Prostate gland (tissue), 2 donors: Measurements from ENCODE around the gene TRAF7. TPM values are rescaled to one million over a fixed set of nuclear protein-coding genes. Genes with fewer than 3 reads are reported as not detected.

ENCODE experiments used
- DNase-seq: peaks from one replicate; pipeline ENCODE4 v3.0.0-alpha.2; 2019; ENCODE audit warnings: low spot score
- H3K27ac ChIP-seq, 2 donors: fragments of 200-600 bp; sonication (generic); 2 replicates each; pipeline ENCODE4 v1.5.1; 2017 to 2019
- H3K27me3 ChIP-seq: fragments of 200-600 bp; sonication (generic); replicated peaks from 2 replicates; pipeline ENCODE4 v1.5.1; 2019; ENCODE audit not compliant: insufficient read depth
- H3K36me3 ChIP-seq, 2 donors: fragments of 200-600 bp; sonication (generic); 1 replicate in 1 of 2; 2 replicates in 1 of 2; pipeline versions ENCODE4 v1.5.1 to v1.8.1; 2017 to 2019
- H3K4me1 ChIP-seq: fragments of 200-600 bp; sonication (generic); replicated peaks from 2 replicates; pipeline ENCODE4 v1.5.1; 2019
- H3K4me3 ChIP-seq, 2 donors: fragments of 200-600 bp; sonication (generic); 2 replicates each; pipeline ENCODE4 v1.5.1; 2017 to 2019
- H3K9me3 ChIP-seq: fragments of 200-600 bp; sonication (generic); 2 replicates; pipeline ENCODE4 v1.5.1; 2017
- POLR2A ChIP-seq: fragments of 450-650 bp; IDR thresholded peaks from one replicate; pipeline ENCODE4 v1.6.1; 2016; ENCODE audit warnings: antibody characterized with exemption, mild to moderate bottlenecking
- POLR2AphosphoS5 ChIP-seq: sonication (generic); formaldehyde crosslinking; IDR thresholded peaks from one replicate; pipeline ENCODE4 v1.6.1; 2017; ENCODE audit warnings: antibody characterized with exemption
- WGBS: methylation state at CpG from one replicate; pipeline ENCODE4 v1.1.5; 2018; 5-methylcytosine and 5-hydroxymethylcytosine counted together
- intact Hi-C: fragments of 100-400 bp; cut with DNase I; formaldehyde crosslinking; loops from one replicate; pipeline ENCODE4 v1.14.2; 2022
- total RNA-seq, 2 donors: library from RNA; depleted of rRNA; stranded (reverse); fragments of >200 nt; gene quantifications; one replicate each; pipeline ENCODE4 v1.1.0, GENCODE V29; 2016
- TF ChIP-seq, protein P1 (sequence below), 4 experiments: fragments of 200-600 bp in 2 of 4; fragments of 450-650 bp in 2 of 4; sonication (generic) in 2 of 4; IDR thresholded peaks; 1 replicate in 3 of 4; 2 replicates in 1 of 4; pipeline ENCODE4 v1.5.1; 2016 to 2019; ENCODE audit warnings: antibody characterized with exemption in 4 of 4, mild to moderate bottlenecking in 2 of 4, moderate library complexity in 2 of 4

The TRAF7 gene
- total RNA-seq, 2 donors from 2014 or later = 40.0 to 51.5 TPM

DNA sequence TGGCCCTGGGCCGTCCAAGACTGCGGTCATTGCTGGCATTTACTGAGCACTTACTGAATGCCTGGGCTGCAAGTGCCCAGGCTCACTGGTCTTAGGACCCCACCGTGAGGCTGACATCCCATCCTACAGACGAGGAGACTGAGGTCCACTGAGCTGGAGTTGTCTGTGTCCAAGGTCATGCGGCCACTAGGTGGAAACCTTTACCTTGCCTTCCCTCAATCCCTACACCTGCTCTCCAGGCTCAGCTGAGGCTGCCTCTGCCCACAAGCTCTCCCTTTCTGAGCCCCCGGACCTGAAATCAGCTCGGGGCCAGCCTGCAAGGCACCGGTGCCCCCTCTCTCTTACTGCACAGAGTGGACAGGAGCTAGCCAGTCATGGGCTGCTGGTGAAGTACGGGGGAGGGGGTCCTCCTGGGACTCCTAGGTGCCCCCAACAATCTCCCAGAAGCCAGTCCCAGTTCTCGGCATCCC lies 39.3 kb downstream of the TRAF7 start:
- TF ChIP-seq POLR2AphosphoS5 = peak; percentile 19
- no peak for TF ChIP-seq POLR2A
- TF ChIP-seq, protein P1, sequence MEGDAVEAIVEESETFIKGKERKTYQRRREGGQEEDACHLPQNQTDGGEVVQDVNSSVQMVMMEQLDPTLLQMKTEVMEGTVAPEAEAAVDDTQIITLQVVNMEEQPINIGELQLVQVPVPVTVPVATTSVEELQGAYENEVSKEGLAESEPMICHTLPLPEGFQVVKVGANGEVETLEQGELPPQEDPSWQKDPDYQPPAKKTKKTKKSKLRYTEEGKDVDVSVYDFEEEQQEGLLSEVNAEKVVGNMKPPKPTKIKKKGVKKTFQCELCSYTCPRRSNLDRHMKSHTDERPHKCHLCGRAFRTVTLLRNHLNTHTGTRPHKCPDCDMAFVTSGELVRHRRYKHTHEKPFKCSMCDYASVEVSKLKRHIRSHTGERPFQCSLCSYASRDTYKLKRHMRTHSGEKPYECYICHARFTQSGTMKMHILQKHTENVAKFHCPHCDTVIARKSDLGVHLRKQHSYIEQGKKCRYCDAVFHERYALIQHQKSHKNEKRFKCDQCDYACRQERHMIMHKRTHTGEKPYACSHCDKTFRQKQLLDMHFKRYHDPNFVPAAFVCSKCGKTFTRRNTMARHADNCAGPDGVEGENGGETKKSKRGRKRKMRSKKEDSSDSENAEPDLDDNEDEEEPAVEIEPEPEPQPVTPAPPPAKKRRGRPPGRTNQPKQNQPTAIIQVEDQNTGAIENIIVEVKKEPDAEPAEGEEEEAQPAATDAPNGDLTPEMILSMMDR (IDR thresholded peaks at IDR 0.05) = peak in 3 of 4 experiments; percentile 41 to 63 (median 57)
- no peak overlapping the region for H3K27ac ChIP-seq
- H3K4me3 ChIP-seq = no peak overlapping the region
- WGBS = 22% methylated on average over 10 of the region's 10 CpGs
- H3K36me3 ChIP-seq = no peaks in the 10 kb centered on the region
- DNase-seq = peak; percentile 48
- H3K4me1 ChIP-seq = no peaks in the 10 kb centered on the region
- no peaks in the 10 kb centered on the region for H3K27me3 ChIP-seq
- intact Hi-C loops = no loop called here
- no peaks in the 10 kb centered on the region for H3K9me3 ChIP-seq

DNA sequence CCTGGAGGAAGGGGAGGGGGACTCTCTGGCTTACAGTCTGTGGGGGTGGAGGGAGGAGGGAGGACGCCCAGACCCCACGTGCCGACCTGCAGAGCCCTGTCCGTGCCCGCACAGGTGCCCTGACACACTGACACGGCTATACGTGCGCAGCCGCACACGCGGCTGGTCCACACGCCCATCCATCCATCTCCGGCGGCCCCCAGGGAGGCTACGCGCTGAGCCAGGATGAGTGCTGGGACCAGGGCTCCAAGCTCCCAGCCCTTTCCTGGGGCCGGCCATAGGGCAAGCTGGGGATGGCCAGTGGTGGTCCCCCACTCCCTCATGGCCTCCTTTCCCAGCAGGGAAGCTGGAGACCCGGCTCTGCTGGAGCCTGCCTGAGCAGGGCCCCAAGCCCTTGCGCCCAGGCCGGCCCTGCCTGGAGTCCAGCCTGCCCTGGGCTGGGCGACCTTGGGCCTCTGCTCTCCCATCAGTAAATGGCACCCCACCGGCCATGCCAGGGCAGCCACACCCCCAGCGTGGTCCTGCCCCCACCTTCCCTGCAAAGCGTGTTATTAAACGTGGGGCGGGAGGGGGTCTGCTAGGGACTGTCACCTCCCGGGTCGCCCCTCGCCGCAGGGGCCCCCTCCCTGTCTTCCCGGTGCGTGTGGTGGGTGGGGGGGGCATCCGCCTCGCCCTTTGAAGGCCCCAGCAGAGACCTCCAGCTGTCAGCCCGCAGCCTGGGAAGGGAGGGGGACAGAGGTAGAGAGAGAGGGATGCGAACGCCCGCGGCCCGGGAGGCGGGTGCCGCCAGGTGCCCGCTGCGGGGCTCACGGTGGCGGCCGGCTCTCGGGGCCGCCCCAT lies 40.0 kb downstream of the TRAF7 start:
- Histone ChIP-seq H3K27me3 (no peaks in the 10 kb centered on the region), H3K27ac (no peak overlapping the region), H3K4me3 (peak overlapping the region; percentile 35 to 45), H3K4me1 (no peaks in the 10 kb centered on the region), H3K36me3 (no peaks in the 10 kb centered on the region), H3K9me3 (no peaks in the 10 kb centered on the region)
- intact Hi-C loops = no loop called here
- 2% methylated on average over 35 of the region's 49 CpGs for WGBS
- no peak for DNase-seq
- TF ChIP-seq, protein P1 (IDR thresholded peaks at IDR 0.05) = no peak
- TF ChIP-seq POLR2A (no peak), POLR2AphosphoS5 (no peak)

DNA sequence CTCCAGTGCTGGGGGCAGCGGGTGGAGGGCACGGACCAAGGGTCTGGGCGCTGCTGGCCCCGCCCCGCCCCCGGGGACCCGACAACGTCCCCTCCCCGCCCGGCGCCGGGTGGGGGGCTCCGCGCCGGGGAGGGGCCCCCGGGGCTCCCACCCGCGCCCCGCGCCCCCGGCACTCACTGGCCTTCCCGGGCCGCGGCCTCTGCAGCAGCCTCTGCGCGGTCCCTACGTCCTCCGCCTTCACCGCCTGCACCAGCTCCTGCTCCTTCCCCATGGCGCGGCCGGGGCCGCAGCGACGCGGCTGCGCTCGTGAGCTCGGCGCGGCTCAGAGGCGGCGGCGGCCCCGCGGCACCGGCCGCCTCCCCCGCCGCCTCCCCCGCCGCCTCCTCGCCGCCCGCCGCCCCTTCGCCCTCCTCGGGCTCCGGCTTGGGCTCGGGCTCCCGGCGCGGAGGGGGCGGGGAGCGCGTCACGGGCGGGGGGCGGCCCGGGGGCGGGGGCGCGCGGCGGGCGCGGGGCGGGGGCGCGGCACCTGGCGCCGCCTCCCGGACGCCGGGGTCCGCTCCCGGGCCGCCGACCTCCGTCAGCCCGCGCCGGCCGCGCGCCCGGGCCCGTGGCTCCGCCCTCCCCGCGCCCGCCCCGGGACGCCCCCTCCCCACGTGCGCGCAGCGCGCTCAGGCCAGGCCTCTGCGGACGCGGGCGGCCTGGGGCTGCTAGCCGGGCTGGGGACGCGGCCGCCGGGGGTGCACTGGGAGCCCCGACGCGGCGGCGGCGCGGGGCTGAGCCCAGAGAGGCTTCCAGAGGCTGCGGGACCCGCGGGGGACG lies 40.8 kb downstream of the TRAF7 start, which contains the start of gene CASKIN1:
Gene CASKIN1, minus strand, starts transcription at position 444 of the 819 bp plus-strand sequence. Its CDS starts 173 bp downstream, at position 271.
- Histone ChIP-seq H3K4me1 (no peaks in the 10 kb centered on the region), H3K9me3 (no peaks in the 10 kb centered on the region), H3K27me3 (no peaks in the 10 kb centered on the region), H3K36me3 (no peaks in the 10 kb centered on the region), H3K27ac (no peak within 1 kb of the TSS), H3K4me3 (peak within 1 kb of the TSS; percentile 35 to 45)
- no peak for DNase-seq
- under 1% methylated on average over 67 of the region's 129 CpGs for WGBS
- TF ChIP-seq, protein P1 (IDR thresholded peaks at IDR 0.05) = no peak
- TF ChIP-seq POLR2A (no peak), POLR2AphosphoS5 (no peak)
- intact Hi-C loops = no loop called here

DNA sequence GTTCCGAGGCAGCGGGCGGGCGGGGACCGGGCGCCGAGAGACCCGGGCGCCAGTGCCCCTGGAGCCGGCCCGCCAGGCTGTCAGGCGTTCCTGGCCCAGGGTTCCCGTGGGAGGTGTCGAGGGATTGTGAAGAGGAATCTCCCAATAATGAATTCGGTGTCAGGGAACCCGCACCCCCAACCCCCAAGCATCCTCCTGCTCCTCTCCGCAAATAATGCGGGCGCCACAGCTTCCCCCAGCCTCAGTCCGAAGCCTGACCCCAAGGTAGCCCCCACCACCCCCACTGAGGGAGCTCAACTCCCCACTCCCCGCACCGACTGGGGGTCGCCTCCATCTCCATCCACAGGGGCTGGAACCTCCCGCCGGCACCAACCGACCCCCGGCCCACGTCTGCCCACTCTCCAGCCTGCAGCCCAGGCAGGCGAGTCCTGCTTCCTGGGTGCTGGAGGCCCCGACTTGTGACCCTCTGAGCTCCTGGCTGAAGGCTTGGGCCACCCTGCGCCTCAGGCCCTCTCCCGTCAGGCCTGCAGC lies 41.5 kb downstream of the TRAF7 start:
- 34% methylated on average over 24 of the region's 32 CpGs for WGBS
- Histone ChIP-seq H3K9me3 (no peaks in the 10 kb centered on the region), H3K27me3 (no peaks in the 10 kb centered on the region), H3K27ac (no peak overlapping the region), H3K4me1 (no peaks in the 10 kb centered on the region), H3K36me3 (no peaks in the 10 kb centered on the region), H3K4me3 (peak overlapping the region; percentile 21 to 26)
- TF ChIP-seq, protein P1 (IDR thresholded peaks at IDR 0.05) = no peak
- no peak for TF ChIP-seq POLR2A
- TF ChIP-seq POLR2AphosphoS5 = no peak
- intact Hi-C loops = no loop called here
- DNase-seq = no peak
